ENCODE results near the gene CHD3.
A peak's percentile ranks its signal among the peaks of the same experiment; 100 is the strongest.

CHD3 gene

DNA sequence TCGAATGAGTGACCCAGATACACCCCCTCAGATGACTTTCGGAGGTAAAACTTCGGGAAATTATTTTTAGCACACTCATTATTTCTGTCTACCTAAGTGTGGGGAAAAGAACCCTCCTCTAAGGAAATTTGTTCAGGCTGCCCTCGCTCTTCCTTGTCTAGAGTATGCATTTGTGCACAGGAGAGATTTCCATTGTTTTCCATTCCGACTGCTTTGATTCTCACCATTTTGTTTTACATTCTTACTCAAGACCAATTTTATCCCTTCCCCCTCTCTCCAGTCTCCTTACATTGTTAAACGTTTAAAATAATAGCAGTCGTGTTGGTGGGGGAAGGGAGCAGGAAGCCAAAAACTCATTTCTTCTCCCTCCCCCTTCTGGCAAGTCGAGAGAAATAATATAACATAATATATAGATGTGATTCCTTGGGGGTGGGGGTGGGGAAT lies 1.5 kb upstream of the CHD3 start:
- no peak for DNase-seq (ENCODE audit: low read depth, low spot score)
- H3K4me3 ChIP-seq (ENCODE audit: low read depth, low read length): peak overlapping the region; percentile 85
- CTCF ChIA-PET: interaction anchor here (1.3 kb wide), 1 partner anchor 11 kb away, joined by 3 read pairs; no protein-coding TSS in a partner anchor
- TF ChIP-seq, protein P1, sequence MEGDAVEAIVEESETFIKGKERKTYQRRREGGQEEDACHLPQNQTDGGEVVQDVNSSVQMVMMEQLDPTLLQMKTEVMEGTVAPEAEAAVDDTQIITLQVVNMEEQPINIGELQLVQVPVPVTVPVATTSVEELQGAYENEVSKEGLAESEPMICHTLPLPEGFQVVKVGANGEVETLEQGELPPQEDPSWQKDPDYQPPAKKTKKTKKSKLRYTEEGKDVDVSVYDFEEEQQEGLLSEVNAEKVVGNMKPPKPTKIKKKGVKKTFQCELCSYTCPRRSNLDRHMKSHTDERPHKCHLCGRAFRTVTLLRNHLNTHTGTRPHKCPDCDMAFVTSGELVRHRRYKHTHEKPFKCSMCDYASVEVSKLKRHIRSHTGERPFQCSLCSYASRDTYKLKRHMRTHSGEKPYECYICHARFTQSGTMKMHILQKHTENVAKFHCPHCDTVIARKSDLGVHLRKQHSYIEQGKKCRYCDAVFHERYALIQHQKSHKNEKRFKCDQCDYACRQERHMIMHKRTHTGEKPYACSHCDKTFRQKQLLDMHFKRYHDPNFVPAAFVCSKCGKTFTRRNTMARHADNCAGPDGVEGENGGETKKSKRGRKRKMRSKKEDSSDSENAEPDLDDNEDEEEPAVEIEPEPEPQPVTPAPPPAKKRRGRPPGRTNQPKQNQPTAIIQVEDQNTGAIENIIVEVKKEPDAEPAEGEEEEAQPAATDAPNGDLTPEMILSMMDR (IDR thresholded peaks at IDR 0.05; ENCODE audit: insufficient read depth, low read length, missing control alignments): no peak
- POLR2A ChIA-PET: no interaction called here

DNA sequence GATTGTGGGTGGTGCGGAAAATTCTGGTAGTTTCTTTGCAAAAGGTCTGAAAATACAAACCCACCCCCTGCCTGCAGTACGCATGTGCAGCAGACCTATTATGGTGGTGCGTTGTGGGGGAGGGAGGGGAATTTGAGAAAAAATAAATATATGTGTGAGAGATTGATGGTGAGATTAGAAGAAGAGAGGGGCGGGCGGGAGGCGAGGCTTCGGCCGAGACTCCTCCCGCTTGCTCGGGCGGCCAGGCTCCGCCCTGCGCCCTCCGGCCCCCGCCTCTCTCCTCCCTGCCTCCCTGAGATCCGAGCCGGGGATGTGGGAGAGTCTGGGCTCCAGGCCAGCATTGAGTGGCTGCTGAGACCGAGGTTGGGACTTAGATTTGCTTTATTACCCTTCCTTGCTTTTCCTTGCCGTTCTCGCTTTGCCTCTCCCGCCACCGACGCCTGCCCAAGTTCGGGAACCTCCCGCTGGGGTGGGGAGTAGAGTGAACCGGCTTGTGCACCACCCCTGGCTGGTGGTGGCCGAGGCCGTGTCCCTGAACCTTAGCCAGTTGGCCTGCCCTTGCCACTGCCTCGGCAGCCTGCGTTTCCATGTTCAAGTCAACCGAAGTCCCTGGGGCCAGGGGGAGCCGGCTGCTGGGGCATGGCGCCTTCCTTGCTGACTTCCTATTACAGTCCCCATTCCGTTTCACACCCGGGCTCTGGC lies 956 bp upstream of the CHD3 start:
- ChIA-PET CTCF (no interaction called here), POLR2A (no interaction called here)
- DNase-seq (ENCODE audit: low read depth, low spot score): peak; percentile 90
- peak overlapping the region; percentile 85 for H3K4me3 ChIP-seq (ENCODE audit: low read depth, low read length)
- TF ChIP-seq, protein P1 (IDR thresholded peaks at IDR 0.05; ENCODE audit: insufficient read depth, low read length, missing control alignments): no peak

DNA sequence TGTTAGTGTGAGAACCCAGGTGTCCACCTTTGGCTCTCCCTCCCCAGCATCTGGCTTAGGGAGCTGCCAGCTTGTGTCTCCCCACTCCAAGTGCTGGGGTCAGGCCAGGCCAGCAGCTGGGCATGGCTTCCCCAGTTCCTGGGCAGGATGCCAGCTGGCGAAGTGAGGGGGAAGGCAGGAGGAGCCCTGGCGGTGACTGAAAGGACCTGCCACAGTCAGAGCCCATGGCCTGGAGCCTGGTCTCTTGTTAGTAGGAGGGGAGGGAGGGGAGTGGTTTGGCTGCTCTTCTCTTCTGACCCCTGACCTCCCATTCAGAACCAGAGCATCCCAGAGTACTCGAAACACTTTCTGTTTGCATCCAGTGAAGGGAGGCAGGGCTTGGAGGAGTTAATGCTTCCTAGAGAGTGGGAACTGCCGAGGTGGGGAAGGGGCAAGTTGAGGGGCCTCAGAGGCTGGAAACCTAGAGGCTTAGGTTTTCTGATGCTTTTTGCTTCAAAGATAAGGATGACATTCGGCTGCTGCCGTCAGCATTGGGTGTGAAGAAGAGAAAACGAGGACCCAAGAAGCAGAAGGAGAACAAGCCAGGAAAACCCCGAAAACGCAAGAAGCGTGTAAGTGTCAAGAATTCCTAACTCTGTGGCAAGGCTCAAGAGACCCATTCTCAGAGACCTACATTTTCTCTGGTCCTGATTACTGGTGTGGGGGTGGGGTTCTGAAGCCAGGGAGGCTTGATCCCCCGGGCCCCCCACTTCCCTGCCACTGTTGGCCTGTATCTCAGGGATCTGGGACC lies 772 bp downstream of the CHD3 start:
- TF ChIP-seq, protein P1 (IDR thresholded peaks at IDR 0.05; ENCODE audit: insufficient read depth, low read length, missing control alignments): peak; percentile 63
- no peak for DNase-seq (ENCODE audit: low read depth, low spot score)
- CTCF ChIA-PET: interaction anchor here (1.0 to 1.3 kb wide), 5 partner anchors 9 to 57 kb away, joined by 3 to 12 read pairs (median 3); no protein-coding TSS in a partner anchor
- POLR2A ChIA-PET: interaction anchor here (1.2 to 1.3 kb wide), 2 partner anchors 27 to 32 kb away, joined by 3 to 4 read pairs; partner anchors contain the start of genes NAA38 and RNF227
- peak overlapping the region; percentile 32 for H3K4me3 ChIP-seq (ENCODE audit: low read depth, low read length)

DNA sequence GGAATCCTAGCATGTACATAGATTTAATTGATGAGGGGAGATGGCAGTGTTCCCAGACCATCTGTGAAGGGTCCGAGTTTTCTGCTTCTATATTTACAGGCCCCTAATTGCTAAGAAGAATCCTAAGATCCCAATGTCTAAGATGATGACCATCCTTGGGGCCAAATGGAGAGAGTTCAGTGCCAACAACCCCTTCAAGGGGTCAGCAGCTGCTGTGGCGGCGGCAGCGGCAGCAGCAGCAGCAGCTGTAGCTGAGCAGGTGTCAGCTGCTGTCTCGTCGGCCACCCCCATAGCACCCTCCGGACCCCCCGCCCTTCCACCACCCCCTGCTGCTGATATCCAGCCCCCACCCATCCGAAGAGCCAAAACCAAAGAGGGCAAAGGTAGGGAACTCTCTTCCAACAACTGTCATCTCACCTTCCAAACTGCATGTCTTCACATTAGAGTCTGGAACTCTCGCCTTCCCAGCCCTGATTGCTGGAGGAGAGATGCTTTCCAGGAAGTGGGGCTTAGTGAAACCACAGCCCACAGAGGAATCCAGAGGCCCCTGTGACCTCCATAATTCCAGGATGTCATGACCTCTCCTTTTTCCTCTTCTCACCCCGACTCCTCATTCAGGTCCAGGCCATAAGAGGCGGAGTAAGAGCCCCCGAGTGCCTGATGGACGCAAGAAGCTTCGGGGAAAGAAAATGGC lies 4.7 kb downstream of the CHD3 start:
- TF ChIP-seq, protein P1 (IDR thresholded peaks at IDR 0.05; ENCODE audit: insufficient read depth, low read length, missing control alignments): no peak
- ChIA-PET CTCF (interaction anchor here (0.6 to 2.0 kb wide), 5 partner anchors 10 to 96 kb away, joined by 3 to 6 read pairs (median 3); no protein-coding TSS in a partner anchor), POLR2A (no interaction called here)
- DNase-seq (ENCODE audit: low read depth, low spot score): no peak
- no peak overlapping the region for H3K4me3 ChIP-seq (ENCODE audit: low read depth, low read length)

DNA sequence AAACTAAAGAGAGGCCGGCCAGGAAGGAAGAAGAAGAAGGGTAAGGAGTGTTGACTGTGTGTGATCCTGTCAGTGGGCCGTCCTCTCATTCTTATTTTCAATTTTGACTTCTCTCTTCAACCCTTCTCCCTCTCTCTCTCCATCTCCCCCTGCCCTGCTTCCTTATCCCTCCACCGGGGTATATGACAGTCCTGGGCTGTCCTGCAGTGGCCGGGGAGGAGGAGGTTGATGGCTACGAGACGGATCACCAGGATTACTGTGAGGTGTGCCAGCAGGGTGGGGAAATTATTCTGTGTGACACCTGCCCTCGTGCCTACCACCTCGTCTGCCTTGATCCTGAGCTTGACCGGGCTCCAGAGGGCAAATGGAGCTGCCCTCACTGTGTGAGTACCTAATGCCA lies 5.6 kb downstream of the CHD3 start:
- DNase-seq (ENCODE audit: low read depth, low spot score): no peak
- CTCF ChIA-PET: interaction anchor here (1.0 to 1.7 kb wide), 6 partner anchors 18 to 151 kb away, joined by 3 to 14 read pairs (median 5); no protein-coding TSS in a partner anchor
- POLR2A ChIA-PET: no interaction called here
- TF ChIP-seq, protein P1 (IDR thresholded peaks at IDR 0.05; ENCODE audit: insufficient read depth, low read length, missing control alignments): no peak
- H3K4me3 ChIP-seq (ENCODE audit: low read depth, low read length): no peak overlapping the region
